Esophagus (tissue), 2 donors: ENCODE measurements around the gene HSF5. TPM values are rescaled to one million over a fixed set of nuclear protein-coding genes. Genes with fewer than 3 reads are reported as not detected.
"Not testable (repeated sequence)": the region's sequence is repeated elsewhere in the genome, so short reads cannot be mapped to it uniquely, and the experiment has no call there.

Experiments
- H3K27ac ChIP-seq, 2 donors: one replicate each; pipeline ENCODE4 v1.5.1; 2013; ENCODE audit warnings: low read depth in 2 of 2, mild to moderate bottlenecking in 2 of 2, inconsistent platforms in 1 of 2, low read length in 1 of 2, moderate library complexity in 1 of 2
- H3K27me3 ChIP-seq, 2 donors: one replicate each; pipeline ENCODE4 v1.6.1; 2013; ENCODE audit warnings: low read length in 2 of 2, control low read depth in 1 of 2, mild to moderate bottlenecking in 1 of 2; ENCODE audit not compliant: insufficient read depth in 2 of 2, control insufficient read depth in 1 of 2
- H3K36me3 ChIP-seq, 2 donors: one replicate each; pipeline ENCODE4 v1.6.1; 2013; ENCODE audit warnings: low read length in 1 of 2; ENCODE audit not compliant: control insufficient read depth in 2 of 2, insufficient read depth in 2 of 2
- H3K4me1 ChIP-seq, 2 donors: one replicate each; pipeline ENCODE4 v1.6.1; 2013; ENCODE audit warnings: low read length in 1 of 2; ENCODE audit not compliant: control insufficient read depth in 2 of 2, insufficient read depth in 2 of 2
- H3K4me3 ChIP-seq, 2 donors: one replicate each; pipeline ENCODE4 v1.5.1; 2013; ENCODE audit warnings: low read length in 2 of 2, mild to moderate bottlenecking in 2 of 2, low read depth in 1 of 2, moderate library complexity in 1 of 2
- H3K9me3 ChIP-seq, 2 donors: one replicate each; pipeline ENCODE4 v1.6.1; 2013; ENCODE audit warnings: mild to moderate bottlenecking in 2 of 2, low read depth in 1 of 2, low read length in 1 of 2, moderate library complexity in 1 of 2; ENCODE audit not compliant: control insufficient read depth in 2 of 2, insufficient read depth in 1 of 2
- WGBS, 2 donors: extraction: QIAGEN DNeasy Blood & Tissue Kit; methylation state at CpG; one replicate each; pipeline ENCODE4 v1.1.7; 2013; 5-methylcytosine and 5-hydroxymethylcytosine counted together
- polyA plus RNA-seq, 2 donors: library from polyadenylated mRNA; stranded (reverse); fragments of 200-250 nt; gene quantifications; one replicate each; pipeline ENCODE4 v1.2.3, GENCODE V29; 2013
- donor health status: healthy with polysubstance abuse.
- donor health status: Bipolar disorder and iron deficiency.

Gene HSF5
- polyA plus RNA-seq, 2 donors, result 0.01 to 0.02 TPM

GRCh38 chr17:58491510-58492045 lies 3.4 kb upstream of the HSF5 start:
- 85 to 91% methylated on average over 6 of the region's 6 CpGs for WGBS, 2 donors
- H3K27me3 ChIP-seq, result no peaks in the 10 kb centered on the region
- no peak overlapping the region for H3K27ac ChIP-seq
- no peaks in the 10 kb centered on the region for H3K4me1 ChIP-seq
- no peaks in the 10 kb centered on the region for H3K9me3 ChIP-seq
- peaks cover 30 to 62% of the 10 kb centered on the region in 2 donors for H3K36me3 ChIP-seq
- no peak overlapping the region for H3K4me3 ChIP-seq

- H3K27ac ChIP-seq, result no peak overlapping the region
- H3K4me1 ChIP-seq, result no peaks in the 10 kb centered on the region
- H3K9me3 ChIP-seq, result no peaks in the 10 kb centered on the region
- no peaks in the 10 kb centered on the region for H3K27me3 ChIP-seq
- 85 to 91% methylated on average over 26 of the region's 26 CpGs for WGBS, 2 donors
- H3K4me3 ChIP-seq, result no peak overlapping the region
- H3K36me3 ChIP-seq, result peaks cover 11 to 42% of the 10 kb centered on the region in 2 donors
Observed at GRCh38 chr17:58488428-58488890, 251 bp upstream of the HSF5 start.

- WGBS, 2 donors, result 85 to 93% methylated on average over 3 of the region's 3 CpGs
- Histone ChIP-seq H3K36me3 (peaks cover 0 to 17% of the 10 kb centered on the region in 2 donors), H3K27me3 (no peaks in the 10 kb centered on the region), H3K9me3 (no peaks in the 10 kb centered on the region), H3K4me1 (no peaks in the 10 kb centered on the region), H3K4me3 (no peak overlapping the region), H3K27ac (no peak overlapping the region)
Observed at GRCh38 chr17:58484600-58484999, 3.6 kb downstream of the HSF5 start.

GRCh38 chr17:58481798-58482197 lies 6.4 kb downstream of the HSF5 start:
- H3K36me3 ChIP-seq, H3K27ac ChIP-seq, H3K4me3 ChIP-seq, H3K9me3 ChIP-seq, H3K4me1 ChIP-seq, H3K27me3 ChIP-seq: not testable (repeated sequence)
- 94% methylated on average over 5 of the region's 5 CpGs for WGBS, 2 donors

- Histone ChIP-seq H3K4me1 (no peaks in the 10 kb centered on the region), H3K9me3 (no peaks in the 10 kb centered on the region), H3K36me3 (no peaks in the 10 kb centered on the region), H3K4me3 (no peak overlapping the region), H3K27me3 (no peaks in the 10 kb centered on the region), H3K27ac (no peak overlapping the region)
- 76 to 83% methylated on average over 6 of the region's 6 CpGs for WGBS, 2 donors
Observed at GRCh38 chr17:58480090-58480489, 8.1 kb downstream of the HSF5 start.

GRCh38 chr17:58476812-58477211 lies 11.4 kb downstream of the HSF5 start:
- H3K9me3 ChIP-seq, result no peaks in the 10 kb centered on the region
- no peak overlapping the region for H3K4me3 ChIP-seq
- H3K4me1 ChIP-seq, result no peaks in the 10 kb centered on the region
- H3K36me3 ChIP-seq, result no peaks in the 10 kb centered on the region
- no peak overlapping the region for H3K27ac ChIP-seq
- no peaks in the 10 kb centered on the region for H3K27me3 ChIP-seq
- WGBS, 2 donors, result 81 to 88% methylated on average over 17 to 18 of the region's 18 CpGs

GRCh38 chr17:58475985-58476384 lies 12.2 kb downstream of the HSF5 start:
- Histone ChIP-seq H3K36me3 (no peaks in the 10 kb centered on the region), H3K27ac (no peak overlapping the region), H3K9me3 (no peaks in the 10 kb centered on the region), H3K4me3 (no peak overlapping the region), H3K27me3 (no peaks in the 10 kb centered on the region), H3K4me1 (no peaks in the 10 kb centered on the region)

- H3K4me1 ChIP-seq, result no peaks in the 10 kb centered on the region
- H3K9me3 ChIP-seq, result no peaks in the 10 kb centered on the region
- no peak overlapping the region for H3K27ac ChIP-seq
- no peaks in the 10 kb centered on the region for H3K36me3 ChIP-seq
- no peaks in the 10 kb centered on the region for H3K27me3 ChIP-seq
- H3K4me3 ChIP-seq, result no peak overlapping the region
- 91 to 92% methylated on average over 6 of the region's 6 CpGs for WGBS, 2 donors
Observed at GRCh38 chr17:58470356-58470755, 17.9 kb downstream of the HSF5 start.

GRCh38 chr17:58468944-58469343 lies 19.3 kb downstream of the HSF5 start:
- Histone ChIP-seq H3K27me3 (no peaks in the 10 kb centered on the region), H3K36me3 (no peaks in the 10 kb centered on the region), H3K9me3 (no peaks in the 10 kb centered on the region), H3K4me3 (no peak overlapping the region), H3K4me1 (no peaks in the 10 kb centered on the region), H3K27ac (no peak overlapping the region)
- WGBS, 2 donors, result 66 to 67% methylated on average over 3 of the region's 3 CpGs

- no peaks in the 10 kb centered on the region for H3K36me3 ChIP-seq
Observed at GRCh38 chr17:58455491-58455890, 32.7 kb downstream of the HSF5 start.

More at GRCh38 chr17:58455491-58455890, 32.7 kb downstream of the HSF5 start:
- no peaks in the 10 kb centered on the region for H3K4me1 ChIP-seq
- no peak overlapping the region for H3K4me3 ChIP-seq
- no peak overlapping the region for H3K27ac ChIP-seq
- no peaks in the 10 kb centered on the region for H3K27me3 ChIP-seq
- no peaks in the 10 kb centered on the region for H3K9me3 ChIP-seq
